GM12891 (cell line): Measurements from ENCODE around the gene ADAMTS20.

Experiments used
- PAX5 ChIP-seq: IDR thresholded peaks from 2 replicates; pipeline ENCODE4 v1.6.1; 2011; ENCODE audit warnings: low read length, moderate library complexity, mild to moderate bottlenecking; ENCODE audit not compliant: insufficient read depth, severe bottlenecking
- POLR2A ChIP-seq: IDR thresholded peaks from 2 replicates; pipeline ENCODE4 v1.6.1; 2011; ENCODE audit warnings: low read depth, low read length, control low read depth
- POLR2AphosphoS5 ChIP-seq: IDR thresholded peaks from 2 replicates; pipeline ENCODE4 v1.6.1; 2011; ENCODE audit warnings: low read depth, low read length, control low read depth
- POU2F2 ChIP-seq: IDR thresholded peaks from 2 replicates; pipeline ENCODE4 v1.6.1; 2011; ENCODE audit warnings: low read depth, mild to moderate bottlenecking, control low read depth, low read length, moderate library complexity
- SPI1 ChIP-seq: IDR thresholded peaks from 2 replicates; pipeline ENCODE4 v1.6.1; 2011; ENCODE audit warnings: low read depth, low read length, control low read depth
- TAF1 ChIP-seq: IDR thresholded peaks from 2 replicates; pipeline ENCODE4 v1.6.1; 2011; ENCODE audit warnings: low read depth, low read length, control low read depth

DNA sequence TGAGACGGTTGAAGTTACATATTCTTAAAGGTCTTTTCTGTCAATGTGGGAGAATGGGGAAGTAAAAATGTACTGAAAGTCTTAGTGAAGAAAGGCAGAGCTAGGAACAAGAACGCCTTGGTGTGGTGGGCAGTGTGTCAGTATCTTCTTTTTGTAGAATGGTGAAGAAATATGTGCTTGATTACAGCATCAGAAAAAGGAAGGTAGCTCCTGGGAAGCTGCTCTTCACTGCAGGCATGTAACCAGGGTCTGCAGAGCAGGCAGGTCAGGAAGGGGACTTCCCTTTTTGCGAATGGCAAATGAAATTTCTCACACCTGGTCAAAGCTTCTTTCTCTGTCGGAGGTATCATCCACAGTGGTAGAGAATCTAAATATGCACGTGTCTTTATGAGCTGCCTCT, 226.2 kb downstream of the ADAMTS20 start:
- TF ChIP-seq POLR2A (no peak), POLR2AphosphoS5 (no peak), TAF1 (no peak), SPI1 (peak; percentile 51), POU2F2 (no peak), PAX5 (no peak)
